Measurements from ENCODE around the gene KRT14.
"Not testable (repeated sequence)": the region's sequence is repeated elsewhere in the genome, so short reads cannot be mapped to it uniquely, and the experiment has no call there.

KRT14 gene

DNA sequence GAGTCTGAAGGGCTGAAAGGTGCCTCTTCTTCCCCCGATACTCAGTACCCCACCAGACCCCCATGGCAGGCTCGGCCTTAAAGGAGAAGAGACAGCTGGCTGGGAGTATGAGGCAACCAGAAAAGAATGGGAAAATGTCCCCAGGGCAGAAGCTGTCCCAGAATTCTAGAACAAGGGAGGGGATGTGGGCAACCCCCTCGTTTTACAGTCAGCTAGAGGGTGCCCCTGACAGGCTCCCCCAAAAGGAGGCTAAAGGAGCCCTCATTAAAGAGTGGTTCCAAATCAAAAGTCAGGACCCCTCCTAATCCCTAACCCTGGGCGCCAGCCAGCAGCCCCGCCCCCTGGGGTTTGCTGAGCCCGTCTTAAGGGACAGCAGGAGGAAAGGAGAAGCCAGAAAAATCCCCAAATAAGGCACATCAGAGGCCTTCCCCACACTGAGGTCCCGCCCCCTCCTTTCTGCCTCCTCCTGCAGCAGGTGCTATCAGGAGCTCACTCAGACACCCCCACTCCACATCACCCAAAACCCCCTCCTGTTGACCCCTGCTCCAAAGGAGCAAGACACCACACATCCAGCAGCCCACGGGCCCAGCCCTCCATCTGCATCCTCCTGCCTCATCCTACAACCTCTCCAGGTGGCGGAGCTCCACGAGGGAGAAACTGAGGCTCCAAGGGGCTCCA, 36.6 kb upstream of the KRT14 start:
- not testable (repeated sequence) for H4K8ac ChIP-seq (ENCODE audit: low read depth, low read length); H3K4me2 ChIP-seq (ENCODE audit: insufficient read depth, low read length, poor library complexity, severe bottlenecking); H3K4me1 ChIP-seq (ENCODE audit: control insufficient read depth in 2 of 2, insufficient read depth in 1 of 2, low read depth in 1 of 2, low read length in 2 of 2); H2BK12ac ChIP-seq (ENCODE audit: low read length); DNase-seq (ENCODE audit: low spot score); H3K23ac ChIP-seq (ENCODE audit: low read depth, low read length, poor library complexity); H3K27ac ChIP-seq (replicated peaks; ENCODE audit: low read length); H2BK15ac ChIP-seq (ENCODE audit: low read length); H2AFZ ChIP-seq (ENCODE audit: low read length); H3K14ac ChIP-seq (ENCODE audit: low read length); H3K36me3 ChIP-seq (replicated peaks in 1 of 2; ENCODE audit: control insufficient read depth in 2 of 2, insufficient read depth in 2 of 2, low read length in 2 of 2); H3K9ac ChIP-seq (ENCODE audit: low read depth, low read length, poor library complexity); H3K4ac ChIP-seq (ENCODE audit: low read length); H3K27me3 ChIP-seq (ENCODE audit: control insufficient read depth in 3 of 3, insufficient read depth in 3 of 3, low read depth in 1 of 3, low read length in 3 of 3); H3K4me3 ChIP-seq (ENCODE audit: low read length in 2 of 2); H3K79me1 ChIP-seq (ENCODE audit: low read depth, low read length); H4K91ac ChIP-seq (ENCODE audit: low read depth, low read length, poor library complexity); H2BK5ac ChIP-seq (ENCODE audit: low read length); H3K9me3 ChIP-seq (replicated peaks in 1 of 2; ENCODE audit: control insufficient read depth in 2 of 2, insufficient read depth in 1 of 2, low read depth in 1 of 2, low read length in 2 of 2)
- peak overlapping the region; percentile 66 for H3K18ac ChIP-seq (ENCODE audit: low read length)
- H2BK120ac ChIP-seq (ENCODE audit: low read depth, low read length) = peak overlapping the region; percentile 6
- peak overlapping the region; percentile 4 for H2AK5ac ChIP-seq (ENCODE audit: low read depth, low read length)
- no CpG with 5 or more reads among the region's 10 CpGs for WGBS, 2 donors (ENCODE audit: extremely low coverage in 2 of 2, insufficient read length in 2 of 2, insufficient replicate concordance in 1 of 2)

DNA sequence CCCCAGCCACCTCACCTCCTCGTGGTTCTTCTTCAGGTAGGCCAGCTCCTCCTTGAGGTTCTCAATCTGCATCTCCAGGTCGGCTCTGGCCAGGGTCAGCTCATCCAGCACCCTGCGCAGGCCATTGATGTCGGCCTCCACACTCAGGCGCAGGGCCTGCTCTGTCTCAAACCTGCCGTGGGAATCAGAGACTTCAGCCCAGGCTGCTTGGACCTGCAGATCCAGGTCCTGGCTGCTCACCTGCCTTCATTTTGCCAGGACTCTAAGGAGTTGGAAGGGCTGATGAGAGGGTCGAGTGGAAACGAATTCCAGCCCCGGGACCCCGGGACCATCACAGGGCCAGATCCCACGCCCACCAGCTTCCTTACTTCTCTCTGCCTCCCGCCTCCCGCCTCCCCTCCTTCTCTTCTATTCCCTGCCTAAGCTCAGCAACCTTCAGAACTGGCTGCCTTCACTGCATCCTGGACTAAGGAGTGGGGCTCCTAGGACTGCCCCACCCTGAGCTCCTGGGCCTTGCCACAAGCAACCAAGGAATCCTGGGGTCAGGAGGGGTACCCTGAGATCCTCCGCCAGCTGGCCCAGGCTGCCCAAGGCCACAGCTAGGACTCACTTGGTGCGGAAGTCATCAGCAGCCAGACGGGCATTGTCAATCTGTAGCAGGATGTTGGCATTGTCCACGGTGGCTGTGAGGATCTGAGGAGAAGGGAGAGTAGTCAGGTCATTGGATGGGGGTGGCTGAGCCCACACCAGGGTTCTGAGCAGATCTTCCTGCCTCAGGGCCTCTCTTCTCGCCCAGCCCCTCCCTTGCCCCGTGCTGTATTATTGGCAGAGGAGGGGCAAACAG, 35.9 kb upstream of the KRT14 start:
- Histone ChIP-seq H2AK5ac (ENCODE audit: low read depth, low read length) (peak overlapping the region; percentile 4), H2BK120ac (ENCODE audit: low read depth, low read length) (peak overlapping the region; percentile 6), H2BK12ac (ENCODE audit: low read length) (peak overlapping the region; percentile 73), H3K18ac (ENCODE audit: low read length) (peak overlapping the region; percentile 66)
- H3K4me2 ChIP-seq (ENCODE audit: insufficient read depth, low read length, poor library complexity, severe bottlenecking); H4K91ac ChIP-seq (ENCODE audit: low read depth, low read length, poor library complexity); H3K4me3 ChIP-seq (ENCODE audit: low read length in 2 of 2); H3K36me3 ChIP-seq (replicated peaks in 1 of 2; ENCODE audit: control insufficient read depth in 2 of 2, insufficient read depth in 2 of 2, low read length in 2 of 2); H3K14ac ChIP-seq (ENCODE audit: low read length); H2BK5ac ChIP-seq (ENCODE audit: low read length); H2BK15ac ChIP-seq (ENCODE audit: low read length); H3K9me3 ChIP-seq (replicated peaks in 1 of 2; ENCODE audit: control insufficient read depth in 2 of 2, insufficient read depth in 1 of 2, low read depth in 1 of 2, low read length in 2 of 2); H3K4me1 ChIP-seq (ENCODE audit: control insufficient read depth in 2 of 2, insufficient read depth in 1 of 2, low read depth in 1 of 2, low read length in 2 of 2); H3K4ac ChIP-seq (ENCODE audit: low read length); H3K27ac ChIP-seq (replicated peaks; ENCODE audit: low read length); H3K27me3 ChIP-seq (ENCODE audit: control insufficient read depth in 3 of 3, insufficient read depth in 3 of 3, low read depth in 1 of 3, low read length in 3 of 3); H3K79me1 ChIP-seq (ENCODE audit: low read depth, low read length); H4K8ac ChIP-seq (ENCODE audit: low read depth, low read length); H3K9ac ChIP-seq (ENCODE audit: low read depth, low read length, poor library complexity); H2AFZ ChIP-seq (ENCODE audit: low read length); H3K23ac ChIP-seq (ENCODE audit: low read depth, low read length, poor library complexity); DNase-seq (ENCODE audit: low spot score): not testable (repeated sequence)
- no CpG with 5 or more reads among the region's 19 CpGs for WGBS, 2 donors (ENCODE audit: extremely low coverage in 2 of 2, insufficient read length in 2 of 2, insufficient replicate concordance in 1 of 2)

DNA sequence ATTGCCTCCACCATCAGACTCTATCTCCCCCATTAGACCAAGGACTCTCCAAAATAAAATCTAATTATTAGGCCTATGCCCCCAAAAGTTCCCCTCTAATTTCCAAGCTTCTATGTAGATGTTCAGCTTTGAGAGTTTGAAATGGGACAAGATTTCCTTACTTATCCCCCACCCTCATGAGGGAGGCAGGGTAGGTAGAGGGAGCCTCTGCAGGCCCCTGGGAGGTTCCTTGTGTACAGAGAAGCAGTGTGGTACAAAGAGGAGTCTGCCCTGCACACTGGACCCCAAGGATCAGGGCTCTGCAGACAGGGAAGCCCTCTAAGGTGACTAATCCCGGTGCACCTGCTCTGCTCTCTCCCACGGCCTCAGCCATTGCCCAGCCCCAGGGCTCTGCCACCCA, 35.2 kb upstream of the KRT14 start:
- Histone ChIP-seq H3K4me3 (ENCODE audit: low read length in 2 of 2) (no peak overlapping the region), H3K18ac (ENCODE audit: low read length) (no peak overlapping the region), H3K27ac (replicated peaks; ENCODE audit: low read length) (no peak overlapping the region), H2BK12ac (ENCODE audit: low read length) (no peak overlapping the region), H3K79me1 (ENCODE audit: low read depth, low read length) (no peaks in the 10 kb centered on the region), H2BK120ac (ENCODE audit: low read depth, low read length) (no peak overlapping the region), H2BK5ac (ENCODE audit: low read length) (no peak overlapping the region), H3K4ac (ENCODE audit: low read length) (no peak overlapping the region), H2AK5ac (ENCODE audit: low read depth, low read length) (no peak overlapping the region), H3K4me1 (ENCODE audit: control insufficient read depth in 2 of 2, insufficient read depth in 1 of 2, low read depth in 1 of 2, low read length in 2 of 2) (peaks cover 0 to 10% of the 10 kb centered on the region in 2 donors), H3K4me2 (ENCODE audit: insufficient read depth, low read length, poor library complexity, severe bottlenecking) (no peak overlapping the region), H4K8ac (ENCODE audit: low read depth, low read length) (no peak overlapping the region), H2BK15ac (ENCODE audit: low read length) (peak overlapping the region; percentile 67), H3K9ac (ENCODE audit: low read depth, low read length, poor library complexity) (no peak overlapping the region), H3K14ac (ENCODE audit: low read length) (no peak overlapping the region), H4K91ac (ENCODE audit: low read depth, low read length, poor library complexity) (no peak overlapping the region), H2AFZ (ENCODE audit: low read length) (no peak overlapping the region), H3K36me3 (replicated peaks in 1 of 2; ENCODE audit: control insufficient read depth in 2 of 2, insufficient read depth in 2 of 2, low read length in 2 of 2) (no peaks in the 10 kb centered on the region), H3K9me3 (replicated peaks in 1 of 2; ENCODE audit: control insufficient read depth in 2 of 2, insufficient read depth in 1 of 2, low read depth in 1 of 2, low read length in 2 of 2) (no peaks in the 10 kb centered on the region), H3K27me3 (ENCODE audit: control insufficient read depth in 3 of 3, insufficient read depth in 3 of 3, low read depth in 1 of 3, low read length in 3 of 3) (peaks cover 0 to 4% (median 0%) of the 10 kb centered on the region in 3 experiments), H3K23ac (ENCODE audit: low read depth, low read length, poor library complexity) (no peak overlapping the region)
- DNase-seq (ENCODE audit: low spot score) = no peak
- WGBS, 2 donors (ENCODE audit: extremely low coverage in 2 of 2, insufficient read length in 2 of 2, insufficient replicate concordance in 1 of 2) = no CpG with 5 or more reads among the region's 2 CpGs

DNA sequence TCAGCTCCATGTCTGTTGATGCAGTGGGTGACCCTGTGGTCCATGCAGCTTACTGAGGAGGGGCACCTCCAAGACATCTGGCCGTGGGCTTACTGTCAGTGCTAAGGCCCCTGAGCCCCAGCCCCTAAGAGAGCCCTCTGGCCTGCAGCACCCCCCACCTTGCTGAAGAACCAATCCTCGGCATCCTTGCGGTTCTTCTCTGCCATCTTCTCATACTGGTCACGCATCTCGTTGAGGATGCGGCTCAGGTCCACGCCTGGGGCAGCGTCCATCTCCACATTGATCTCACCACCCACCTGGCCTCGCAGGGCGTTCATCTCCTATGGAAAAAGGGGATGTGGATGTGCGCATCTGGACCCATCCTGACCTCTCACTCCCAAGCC, 34.7 kb upstream of the KRT14 start:
- peak overlapping the region; percentile 51 for H3K18ac ChIP-seq (ENCODE audit: low read length)
- H2BK5ac ChIP-seq (ENCODE audit: low read length); H2BK120ac ChIP-seq (ENCODE audit: low read depth, low read length); H3K4ac ChIP-seq (ENCODE audit: low read length); H3K9ac ChIP-seq (ENCODE audit: low read depth, low read length, poor library complexity); H3K4me3 ChIP-seq (ENCODE audit: low read length in 2 of 2); H4K8ac ChIP-seq (ENCODE audit: low read depth, low read length); H2AK5ac ChIP-seq (ENCODE audit: low read depth, low read length); H4K91ac ChIP-seq (ENCODE audit: low read depth, low read length, poor library complexity); H3K36me3 ChIP-seq (replicated peaks in 1 of 2; ENCODE audit: control insufficient read depth in 2 of 2, insufficient read depth in 2 of 2, low read length in 2 of 2); H2BK12ac ChIP-seq (ENCODE audit: low read length); H3K79me1 ChIP-seq (ENCODE audit: low read depth, low read length); H2BK15ac ChIP-seq (ENCODE audit: low read length); H3K27me3 ChIP-seq (ENCODE audit: control insufficient read depth in 3 of 3, insufficient read depth in 3 of 3, low read depth in 1 of 3, low read length in 3 of 3); H3K4me2 ChIP-seq (ENCODE audit: insufficient read depth, low read length, poor library complexity, severe bottlenecking); H2AFZ ChIP-seq (ENCODE audit: low read length); H3K23ac ChIP-seq (ENCODE audit: low read depth, low read length, poor library complexity); H3K9me3 ChIP-seq (replicated peaks in 1 of 2; ENCODE audit: control insufficient read depth in 2 of 2, insufficient read depth in 1 of 2, low read depth in 1 of 2, low read length in 2 of 2); DNase-seq (ENCODE audit: low spot score); H3K14ac ChIP-seq (ENCODE audit: low read length); H3K27ac ChIP-seq (replicated peaks; ENCODE audit: low read length): not testable (repeated sequence)
- H3K4me1 ChIP-seq (ENCODE audit: control insufficient read depth in 2 of 2, insufficient read depth in 1 of 2, low read depth in 1 of 2, low read length in 2 of 2) = peaks cover 0 to 13% of the 10 kb centered on the region in 2 donors
- no CpG with 5 or more reads among the region's 11 CpGs for WGBS, 2 donors (ENCODE audit: extremely low coverage in 2 of 2, insufficient read length in 2 of 2, insufficient replicate concordance in 1 of 2)

Data from neuronal stem cell (in vitro differentiated cells).